NB4 (cell line): Measurements from ENCODE around the gene TENM4.

Experiments used
- DNase-seq: peaks from one replicate; pipeline ENCODE4 v3.0.0; 2010; ENCODE audit warnings: low read depth
- H3K4me3 ChIP-seq: one replicate; pipeline ENCODE4 v1.5.1; 2011; ENCODE audit warnings: mild to moderate bottlenecking, low read depth, low read length, moderate library complexity
- MYC ChIP-seq: IDR thresholded peaks from 2 replicates; pipeline ENCODE4 v1.6.1; 2011; ENCODE audit warnings: low read depth, low read length
- POLR2A ChIP-seq: IDR thresholded peaks from 2 replicates; pipeline ENCODE4 v1.6.1; 2011; ENCODE audit warnings: mild to moderate bottlenecking; ENCODE audit not compliant: insufficient read length; ENCODE audit errors: extremely low read depth
- TF ChIP-seq, protein P1 (sequence below): IDR thresholded peaks from one replicate; pipeline ENCODE4 v1.5.1; 2012; ENCODE audit warnings: low read depth, low read length
- TF ChIP-seq, protein P2 (sequence below): IDR thresholded peaks from 2 replicates; pipeline ENCODE4 v1.6.1; 2011; ENCODE audit warnings: low read depth, low read length

TENM4 gene

DNA sequence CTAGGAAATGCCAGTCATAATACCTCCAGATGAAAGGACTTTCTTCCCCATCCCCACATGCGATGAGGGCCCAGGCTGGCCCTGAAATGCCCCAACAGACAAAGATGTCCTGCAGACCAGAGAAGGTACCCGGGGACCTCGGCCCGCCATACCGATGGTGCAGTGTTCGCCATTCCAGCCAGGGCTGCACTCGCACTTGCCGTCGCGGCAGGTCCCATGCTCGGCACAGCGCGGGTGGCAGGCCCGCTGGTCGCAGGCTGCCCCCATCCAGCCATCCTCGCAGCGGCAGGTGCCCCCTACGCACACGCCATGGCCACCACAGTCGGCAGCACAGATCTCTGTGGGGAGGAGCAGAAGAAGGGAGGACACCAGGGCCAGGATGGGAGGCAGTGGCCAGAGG is 654.1 kb downstream of the TENM4 start:
- TF ChIP-seq POLR2A (no peak), MYC (no peak)
- TF ChIP-seq, protein P1, sequence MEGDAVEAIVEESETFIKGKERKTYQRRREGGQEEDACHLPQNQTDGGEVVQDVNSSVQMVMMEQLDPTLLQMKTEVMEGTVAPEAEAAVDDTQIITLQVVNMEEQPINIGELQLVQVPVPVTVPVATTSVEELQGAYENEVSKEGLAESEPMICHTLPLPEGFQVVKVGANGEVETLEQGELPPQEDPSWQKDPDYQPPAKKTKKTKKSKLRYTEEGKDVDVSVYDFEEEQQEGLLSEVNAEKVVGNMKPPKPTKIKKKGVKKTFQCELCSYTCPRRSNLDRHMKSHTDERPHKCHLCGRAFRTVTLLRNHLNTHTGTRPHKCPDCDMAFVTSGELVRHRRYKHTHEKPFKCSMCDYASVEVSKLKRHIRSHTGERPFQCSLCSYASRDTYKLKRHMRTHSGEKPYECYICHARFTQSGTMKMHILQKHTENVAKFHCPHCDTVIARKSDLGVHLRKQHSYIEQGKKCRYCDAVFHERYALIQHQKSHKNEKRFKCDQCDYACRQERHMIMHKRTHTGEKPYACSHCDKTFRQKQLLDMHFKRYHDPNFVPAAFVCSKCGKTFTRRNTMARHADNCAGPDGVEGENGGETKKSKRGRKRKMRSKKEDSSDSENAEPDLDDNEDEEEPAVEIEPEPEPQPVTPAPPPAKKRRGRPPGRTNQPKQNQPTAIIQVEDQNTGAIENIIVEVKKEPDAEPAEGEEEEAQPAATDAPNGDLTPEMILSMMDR = no peak
- TF ChIP-seq, protein P2, sequence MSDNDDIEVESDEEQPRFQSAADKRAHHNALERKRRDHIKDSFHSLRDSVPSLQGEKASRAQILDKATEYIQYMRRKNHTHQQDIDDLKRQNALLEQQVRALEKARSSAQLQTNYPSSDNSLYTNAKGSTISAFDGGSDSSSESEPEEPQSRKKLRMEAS = no peak
- H3K4me3 ChIP-seq = no peak overlapping the region
- no peak for DNase-seq

DNA sequence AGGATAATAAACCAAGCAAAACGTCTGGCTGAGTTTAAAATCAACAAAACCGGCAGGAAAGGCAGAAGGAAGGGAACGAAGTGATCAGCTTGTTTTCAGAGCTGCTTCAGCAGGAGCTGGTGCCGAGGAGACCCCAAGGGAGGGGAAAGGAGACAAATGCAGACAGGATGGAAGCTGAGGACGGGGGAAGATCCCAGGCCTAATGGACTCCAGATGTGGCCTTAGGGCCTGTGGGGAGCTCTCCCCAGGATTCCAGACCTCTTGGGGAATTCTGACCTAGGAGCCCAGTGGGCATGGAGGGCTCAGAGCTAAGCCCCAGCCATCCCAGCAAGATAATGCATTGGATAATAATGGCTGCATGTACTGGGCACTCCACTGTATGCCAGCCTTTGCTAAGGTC is 654.7 kb downstream of the TENM4 start:
- TF ChIP-seq, protein P2 = no peak
- TF ChIP-seq MYC = no peak
- TF ChIP-seq, protein P1 = no peak
- no peak for TF ChIP-seq POLR2A
- no peak for DNase-seq
- no peak overlapping the region for H3K4me3 ChIP-seq

DNA sequence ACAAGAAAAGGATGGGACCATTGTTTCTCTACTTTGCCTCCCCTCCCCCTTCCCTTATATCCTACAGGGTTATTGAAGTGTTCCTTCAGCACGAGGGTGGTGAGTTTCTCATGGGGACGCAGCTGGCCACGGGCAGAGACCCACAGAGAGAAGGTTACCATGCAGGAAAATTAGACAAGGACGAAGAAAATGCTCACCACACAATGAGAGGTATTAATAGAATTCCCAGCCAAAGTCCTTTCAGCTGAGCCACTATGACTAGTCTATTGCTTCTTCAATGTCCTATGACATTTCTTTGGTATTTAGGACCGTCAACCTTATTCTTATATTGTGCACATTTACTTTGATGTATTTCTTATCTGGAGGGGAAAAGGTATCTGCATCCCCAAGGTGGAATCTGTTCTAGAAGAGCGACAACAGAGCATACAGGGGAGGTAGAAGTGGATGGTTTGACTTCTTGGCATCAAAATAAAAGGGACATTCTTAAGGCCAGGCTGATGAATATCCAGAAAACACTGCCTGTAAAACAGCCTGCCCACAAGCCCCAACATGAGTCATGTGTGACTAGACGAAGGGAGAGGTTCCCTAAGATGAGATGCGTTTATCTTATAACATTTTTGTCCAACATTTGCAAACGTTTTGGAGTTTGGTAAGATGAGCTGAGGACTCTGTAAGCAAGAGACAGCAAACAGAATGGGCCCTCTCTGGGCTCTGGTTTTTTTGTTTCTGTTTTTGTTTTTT is 656.3 kb downstream of the TENM4 start:
- TF ChIP-seq MYC = no peak
- TF ChIP-seq POLR2A = no peak
- TF ChIP-seq, protein P2 = no peak
- TF ChIP-seq, protein P1 = no peak
- no peak for DNase-seq
- no peak overlapping the region for H3K4me3 ChIP-seq

DNA sequence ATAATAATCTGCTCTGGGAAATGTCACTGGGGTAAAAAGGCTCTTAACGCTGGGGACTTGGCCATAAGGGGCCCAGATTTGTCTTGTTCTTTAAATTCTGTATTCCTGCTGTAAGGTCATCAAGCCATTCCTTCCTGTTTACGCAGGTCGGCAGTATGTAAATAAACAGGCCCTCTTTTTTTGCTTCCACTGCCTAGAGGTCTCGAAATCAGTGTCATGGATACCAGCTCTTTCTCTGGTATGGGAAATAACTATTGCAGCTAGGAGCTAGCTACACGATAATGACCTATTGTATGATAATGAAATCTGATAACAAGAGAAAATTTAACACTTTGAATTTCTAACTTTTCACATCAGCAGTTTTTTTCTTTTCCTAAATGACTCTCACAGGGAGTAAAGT is 657.0 kb downstream of the TENM4 start:
- H3K4me3 ChIP-seq = no peak overlapping the region
- DNase-seq = no peak
- TF ChIP-seq, protein P2 = no peak
- no peak for TF ChIP-seq POLR2A
- TF ChIP-seq, protein P1 = no peak
- TF ChIP-seq MYC = no peak

DNA sequence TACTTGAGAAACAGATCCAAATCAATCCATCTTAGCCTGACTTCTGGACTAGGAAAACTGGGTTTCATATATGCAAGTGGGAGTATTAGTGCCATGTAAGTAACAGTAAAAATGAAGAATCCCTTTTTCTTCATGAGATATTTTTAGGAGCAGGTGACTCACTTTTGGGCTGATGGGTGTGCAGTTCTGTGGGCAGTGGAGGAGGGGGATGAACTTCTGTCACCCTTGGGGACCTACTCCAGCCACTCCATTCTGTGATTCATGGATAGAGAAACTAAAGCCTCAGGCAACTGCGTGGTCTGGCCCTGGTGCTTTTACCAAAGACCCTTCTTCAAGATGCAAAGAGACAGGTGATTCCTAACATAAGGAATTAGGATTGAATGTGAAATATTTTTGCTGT is 657.5 kb downstream of the TENM4 start:
- DNase-seq = no peak
- TF ChIP-seq, protein P2 = no peak
- TF ChIP-seq POLR2A (no peak), MYC (no peak)
- TF ChIP-seq, protein P1 = no peak

DNA sequence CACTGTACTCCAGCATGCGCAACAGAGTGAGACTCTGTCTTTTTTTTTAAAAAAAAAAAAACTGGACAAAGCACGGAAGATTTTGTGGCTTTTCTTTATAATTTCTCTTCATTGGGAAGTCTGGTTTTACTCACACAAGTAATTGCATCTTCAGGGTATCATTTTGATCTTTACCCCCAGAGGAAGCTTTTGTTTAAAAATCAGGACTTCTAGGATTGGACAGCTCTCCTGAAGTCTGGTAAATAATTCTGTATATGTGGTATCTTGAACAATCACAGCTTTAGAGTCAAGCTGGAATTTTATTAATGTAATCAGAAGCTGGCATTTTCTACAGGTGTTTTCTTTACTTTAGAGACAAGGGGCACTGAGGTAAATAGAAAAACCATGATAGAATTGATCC is 658.1 kb downstream of the TENM4 start:
- DNase-seq = no peak

More for the DNA sequence above, 657.5 kb downstream of the TENM4 start:
- H3K4me3 ChIP-seq = no peak overlapping the region

More for the DNA sequence above, 658.1 kb downstream of the TENM4 start:
- H3K4me3 ChIP-seq = no peak overlapping the region
- TF ChIP-seq POLR2A (no peak), MYC (no peak)
- TF ChIP-seq, protein P1 = no peak
- TF ChIP-seq, protein P2 = no peak
